AG04450 (cell line): ENCODE data around the gene ITGB2. TPM values are rescaled to one million over a fixed set of nuclear protein-coding genes. Genes with fewer than 3 reads are reported as not detected.

ENCODE experiments used
- CTCF ChIA-PET: fragments of 300-600, 350-600 bp; formaldehyde crosslinking; extraction: SDS; loops from one replicate; lab custom pipeline; 2022; ENCODE audit warnings: antibody characterized with exemption, inconsistent platforms; lab: Charles Lee
- POLR2A ChIA-PET: fragments of 350-600 bp; formaldehyde crosslinking; extraction: SDS; loops from one replicate; lab custom pipeline; 2021; ENCODE audit warnings: antibody characterized with exemption, inconsistent platforms; lab: Yijun Ruan, JAX
- DNase-seq: peaks from one replicate; pipeline ENCODE4 v3.0.0-alpha.2; 2011; ENCODE audit warnings: low read depth, low spot score
- H3K27ac ChIP-seq: one replicate; pipeline ENCODE4 v1.5.1; 2012; ENCODE audit warnings: low read depth, low read length, control low read depth
- H3K27me3 ChIP-seq: one replicate; pipeline ENCODE4 v1.6.0; 2012; ENCODE audit warnings: low read length; ENCODE audit not compliant: control insufficient read depth, insufficient read depth
- H3K4me3 ChIP-seq: 2 replicates; pipeline ENCODE4 v1.5.1; 2011; ENCODE audit warnings: mild to moderate bottlenecking, low read depth, low read length, control low read depth
- H3K9me3 ChIP-seq: 2 replicates; pipeline ENCODE4 v1.5.1; 2012; ENCODE audit warnings: low read length; ENCODE audit not compliant: control insufficient read depth, insufficient read depth
- polyA plus RNA-seq: library from polyadenylated mRNA; depleted of rRNA; stranded (reverse); fragments of >200 nt; gene quantifications from 2 replicates; pipeline ENCODE4 v1.2.3, GENCODE V29; 2011
- TF ChIP-seq, protein P1 (sequence below): IDR thresholded peaks from 2 replicates; pipeline ENCODE4 v1.5.1; 2011; ENCODE audit warnings: low read depth, low read length, control low read depth, inconsistent platforms

Gene ITGB2
- polyA plus RNA-seq, 1 experiment, result 0.04 TPM

DNA sequence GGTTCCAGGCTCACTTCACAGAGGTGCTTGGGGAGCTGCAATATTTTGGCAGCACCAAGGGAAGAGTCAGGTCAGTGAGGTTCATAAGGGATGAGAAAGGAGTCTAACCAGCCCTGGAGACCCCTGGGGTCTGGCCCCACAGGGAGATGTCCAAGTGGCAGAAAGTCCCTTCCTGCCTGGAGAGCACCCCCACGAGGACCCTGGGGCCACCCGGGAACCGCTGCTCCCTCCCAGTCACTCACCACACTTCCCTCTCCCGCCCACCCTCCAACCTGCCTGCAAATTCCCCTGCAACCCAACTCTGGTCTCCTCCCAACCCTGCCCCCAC is 6.5 kb upstream of the ITGB2 start:
- CTCF ChIA-PET, result interaction anchor here (0.5 to 1.2 kb wide), 3 partner anchors 42 to 214 kb away, joined by 3 to 6 read pairs (median 4); no protein-coding TSS in a partner anchor
- H3K27ac ChIP-seq, result no peak overlapping the region

DNA sequence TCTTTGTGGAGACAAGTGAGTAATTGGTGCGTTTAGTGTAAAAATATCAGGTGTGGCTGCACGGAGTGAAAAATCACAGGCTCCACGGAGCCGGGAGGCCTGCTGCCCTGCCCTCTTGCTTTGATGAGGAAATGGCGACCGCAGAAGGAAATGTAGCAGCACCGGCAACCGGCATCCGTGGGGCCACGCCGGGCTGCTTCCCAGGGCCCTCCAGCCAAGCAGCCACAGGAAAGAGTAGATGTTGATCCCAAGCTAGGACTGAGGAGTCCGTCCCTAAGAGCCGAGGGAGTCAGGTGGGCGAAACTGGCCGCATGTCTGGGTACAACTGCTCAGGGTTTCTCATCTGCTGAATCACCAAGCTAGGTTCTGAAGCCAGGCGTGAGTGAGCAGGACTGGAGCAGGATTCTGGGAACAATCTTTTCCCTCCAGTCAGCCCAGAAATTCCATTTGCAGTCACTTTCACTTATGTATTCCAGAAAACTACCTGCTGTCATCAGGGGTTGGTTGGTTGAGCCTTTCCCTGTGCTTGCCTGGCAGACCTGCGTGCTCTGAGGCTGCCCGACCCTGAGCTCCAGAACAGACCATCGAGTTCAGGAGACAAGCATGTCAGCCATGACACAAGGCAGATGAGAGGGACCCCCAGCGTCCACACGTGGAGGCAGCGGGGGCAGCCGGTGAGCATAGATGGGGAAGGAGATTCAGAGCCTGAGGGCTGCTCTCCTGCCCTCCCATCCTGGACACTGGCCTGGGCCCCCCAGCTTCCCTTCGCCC is 5.8 kb upstream of the ITGB2 start:
- no peak overlapping the region for H3K27ac ChIP-seq
- no peak overlapping the region for H3K4me3 ChIP-seq
- peaks cover 9% of the 10 kb centered on the region for H3K9me3 ChIP-seq
- TF ChIP-seq, protein P1, sequence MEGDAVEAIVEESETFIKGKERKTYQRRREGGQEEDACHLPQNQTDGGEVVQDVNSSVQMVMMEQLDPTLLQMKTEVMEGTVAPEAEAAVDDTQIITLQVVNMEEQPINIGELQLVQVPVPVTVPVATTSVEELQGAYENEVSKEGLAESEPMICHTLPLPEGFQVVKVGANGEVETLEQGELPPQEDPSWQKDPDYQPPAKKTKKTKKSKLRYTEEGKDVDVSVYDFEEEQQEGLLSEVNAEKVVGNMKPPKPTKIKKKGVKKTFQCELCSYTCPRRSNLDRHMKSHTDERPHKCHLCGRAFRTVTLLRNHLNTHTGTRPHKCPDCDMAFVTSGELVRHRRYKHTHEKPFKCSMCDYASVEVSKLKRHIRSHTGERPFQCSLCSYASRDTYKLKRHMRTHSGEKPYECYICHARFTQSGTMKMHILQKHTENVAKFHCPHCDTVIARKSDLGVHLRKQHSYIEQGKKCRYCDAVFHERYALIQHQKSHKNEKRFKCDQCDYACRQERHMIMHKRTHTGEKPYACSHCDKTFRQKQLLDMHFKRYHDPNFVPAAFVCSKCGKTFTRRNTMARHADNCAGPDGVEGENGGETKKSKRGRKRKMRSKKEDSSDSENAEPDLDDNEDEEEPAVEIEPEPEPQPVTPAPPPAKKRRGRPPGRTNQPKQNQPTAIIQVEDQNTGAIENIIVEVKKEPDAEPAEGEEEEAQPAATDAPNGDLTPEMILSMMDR, result no peak
- peaks cover 63% of the 10 kb centered on the region for H3K27me3 ChIP-seq
- ChIA-PET POLR2A (interaction anchor here (1.0 to 2.6 kb wide), 2 partner anchors 54 to 210 kb away, joined by 6 to 30 read pairs; partner anchors contain the start of gene PTTG1IP), CTCF (interaction anchor here (0.5 to 1.2 kb wide), 2 partner anchors 41 to 214 kb away, joined by 3 to 4 read pairs; no protein-coding TSS in a partner anchor)
- DNase-seq, result no peak

More for the DNA sequence above, 6.5 kb upstream of the ITGB2 start:
- H3K9me3 ChIP-seq, result peaks cover 9% of the 10 kb centered on the region
- peaks cover 64% of the 10 kb centered on the region for H3K27me3 ChIP-seq
- DNase-seq, result no peak
- TF ChIP-seq, protein P1, result no peak
- POLR2A ChIA-PET, result interaction anchor here (0.6 to 2.6 kb wide), 6 partner anchors 13 to 210 kb away, joined by 3 to 30 read pairs (median 6); partner anchors contain the start of genes PTTG1IP and UBE2G2
- H3K4me3 ChIP-seq, result no peak overlapping the region

DNA sequence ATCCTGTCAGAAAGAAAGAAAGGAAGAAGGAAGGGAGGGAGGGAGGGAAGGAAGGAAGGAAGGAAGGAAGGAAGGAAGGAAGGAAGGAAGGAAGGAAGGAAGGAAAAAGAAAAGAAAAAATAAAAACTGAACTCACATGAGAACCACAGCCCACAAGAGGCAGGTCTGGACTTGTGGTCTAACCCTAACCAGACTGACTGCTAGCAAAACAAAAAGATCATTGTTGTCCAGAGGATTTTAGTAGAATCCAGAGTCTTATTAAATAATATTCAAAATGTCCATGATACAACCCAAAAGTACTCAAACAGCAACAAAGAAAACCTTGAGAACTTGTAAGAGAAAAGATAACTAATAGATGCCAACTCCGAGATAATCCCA is 4.7 kb upstream of the ITGB2 start:
- TF ChIP-seq, protein P1, result no peak
- Histone ChIP-seq H3K27me3 (peaks cover 63% of the 10 kb centered on the region), H3K9me3 (peaks cover 9% of the 10 kb centered on the region), H3K27ac (no peak overlapping the region), H3K4me3 (no peak overlapping the region)
- CTCF ChIA-PET, result no interaction called here
- no peak for DNase-seq
- POLR2A ChIA-PET, result no interaction called here

DNA sequence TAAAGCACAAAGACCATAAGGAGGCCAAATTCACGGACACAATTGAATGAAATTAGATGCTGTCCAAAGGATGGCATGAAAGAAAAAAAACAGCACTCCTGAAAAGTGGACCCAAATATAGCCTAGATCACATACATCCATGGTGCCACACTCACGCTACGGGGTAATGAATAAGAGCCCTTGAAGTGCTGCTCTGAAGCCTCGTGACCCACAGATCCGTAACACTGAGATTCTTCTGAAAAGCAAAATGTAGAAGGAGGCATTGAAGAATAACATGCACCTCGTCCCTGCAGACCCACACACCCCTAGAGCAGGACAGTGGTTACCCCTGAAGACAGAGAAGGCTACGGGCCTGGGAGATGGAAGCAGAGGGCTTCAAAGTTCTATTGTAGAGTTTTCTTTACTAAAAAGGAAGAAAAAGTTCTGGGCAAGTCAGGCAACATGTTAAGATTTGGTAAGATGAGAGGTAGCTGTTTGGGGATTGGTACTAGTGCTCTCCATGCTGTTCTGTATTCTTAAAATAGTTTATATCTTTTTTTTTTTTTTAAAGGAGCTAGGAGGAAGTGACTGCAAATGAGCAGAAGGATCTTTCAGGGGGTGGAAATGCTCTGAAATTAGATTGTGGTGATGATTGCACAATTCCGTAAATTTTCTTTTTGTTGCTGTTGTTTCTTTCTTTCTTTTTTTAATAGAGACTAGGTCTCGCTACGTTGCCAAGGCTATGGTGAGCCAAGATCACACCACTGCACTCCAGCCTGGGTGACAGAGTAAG is 4.1 kb upstream of the ITGB2 start:
- H3K4me3 ChIP-seq, result no peak overlapping the region
- TF ChIP-seq, protein P1, result no peak
- ChIA-PET CTCF (no interaction called here), POLR2A (no interaction called here)
- no peak for DNase-seq
- H3K27ac ChIP-seq, result no peak overlapping the region
- peaks cover 63% of the 10 kb centered on the region for H3K27me3 ChIP-seq
- H3K9me3 ChIP-seq, result peaks cover 7% of the 10 kb centered on the region
